KOPT-K1 (cell line): ENCODE measurements around the gene MEF2D.

ENCODE experiments used
- H3K27ac ChIP-seq: fragments of 200-600 bp; sonication (generic); 2 replicates; pipeline ENCODE4 v1.5.1; 2016; ENCODE audit warnings: antibody characterized with exemption, mild to moderate bottlenecking, low read depth, low read length; ENCODE audit not compliant: poor library complexity, severe bottlenecking
- H3K36me3 ChIP-seq: fragments of 200-600 bp; sonication (generic); 2 replicates; pipeline ENCODE4 v1.5.1; 2017; ENCODE audit warnings: antibody characterized with exemption, mild to moderate bottlenecking, low read length, moderate library complexity; ENCODE audit not compliant: insufficient read depth
- H3K9me3 ChIP-seq: fragments of 200-600 bp; sonication (generic); 2 replicates; pipeline ENCODE4 v1.5.1; 2017; ENCODE audit warnings: antibody characterized with exemption, low read length, mild to moderate bottlenecking; ENCODE audit not compliant: insufficient read depth, poor library complexity, severe bottlenecking

The MEF2D gene

GRCh38 chr1:156445789-156446263 lies 54.7 kb downstream of the MEF2D start:
- H3K9me3 ChIP-seq = no peaks in the 10 kb centered on the region
- H3K27ac ChIP-seq = no peak overlapping the region
- no peaks in the 10 kb centered on the region for H3K36me3 ChIP-seq

GRCh38 chr1:156444407-156445001 lies 56.1 kb downstream of the MEF2D start:
- Histone ChIP-seq H3K9me3 (no peaks in the 10 kb centered on the region), H3K36me3 (no peaks in the 10 kb centered on the region), H3K27ac (no peak overlapping the region)

- no peaks in the 10 kb centered on the region for H3K9me3 ChIP-seq
- H3K36me3 ChIP-seq = no peaks in the 10 kb centered on the region
- H3K27ac ChIP-seq = no peak overlapping the region
These were observed 57.3 kb downstream of the MEF2D start for GRCh38 chr1:156443286-156443685.

GRCh38 chr1:156440654-156441437 lies 59.7 kb downstream of the MEF2D start:
- Histone ChIP-seq H3K9me3 (no peaks in the 10 kb centered on the region), H3K36me3 (no peaks in the 10 kb centered on the region), H3K27ac (no peak overlapping the region)

GRCh38 chr1:156439777-156440183 lies 60.8 kb downstream of the MEF2D start:
- H3K9me3 ChIP-seq = no peaks in the 10 kb centered on the region
- no peaks in the 10 kb centered on the region for H3K36me3 ChIP-seq
- no peak overlapping the region for H3K27ac ChIP-seq

- H3K36me3 ChIP-seq = no peaks in the 10 kb centered on the region
- no peaks in the 10 kb centered on the region for H3K9me3 ChIP-seq
- no peak overlapping the region for H3K27ac ChIP-seq
These were observed 61.4 kb downstream of the MEF2D start for GRCh38 chr1:156439036-156439776.

GRCh38 chr1:156438278-156438987 lies 62.1 kb downstream of the MEF2D start:
- no peak overlapping the region for H3K27ac ChIP-seq
- H3K36me3 ChIP-seq = no peaks in the 10 kb centered on the region

GRCh38 chr1:156437037-156437867 lies 63.3 kb downstream of the MEF2D start:
- Histone ChIP-seq H3K36me3 (no peaks in the 10 kb centered on the region), H3K27ac (no peak overlapping the region), H3K9me3 (no peaks in the 10 kb centered on the region)

More at GRCh38 chr1:156438278-156438987, 62.1 kb downstream of the MEF2D start:
- H3K9me3 ChIP-seq = no peaks in the 10 kb centered on the region

GRCh38 chr1:156436141-156437036 lies 64.2 kb downstream of the MEF2D start:
- Histone ChIP-seq H3K9me3 (no peaks in the 10 kb centered on the region), H3K36me3 (no peaks in the 10 kb centered on the region), H3K27ac (no peak overlapping the region)

GRCh38 chr1:156435545-156436140 lies 64.9 kb downstream of the MEF2D start:
- no peak overlapping the region for H3K27ac ChIP-seq
- no peaks in the 10 kb centered on the region for H3K9me3 ChIP-seq
- H3K36me3 ChIP-seq = no peaks in the 10 kb centered on the region

GRCh38 chr1:156434989-156435544 lies 65.5 kb downstream of the MEF2D start:
- Histone ChIP-seq H3K9me3 (no peaks in the 10 kb centered on the region), H3K27ac (no peak overlapping the region), H3K36me3 (no peaks in the 10 kb centered on the region)

GRCh38 chr1:156433602-156434001 lies 67.0 kb downstream of the MEF2D start:
- no peak overlapping the region for H3K27ac ChIP-seq

GRCh38 chr1:156433032-156433431 lies 67.5 kb downstream of the MEF2D start:
- H3K9me3 ChIP-seq = no peaks in the 10 kb centered on the region
- H3K27ac ChIP-seq = no peak overlapping the region
- no peaks in the 10 kb centered on the region for H3K36me3 ChIP-seq

More at GRCh38 chr1:156433602-156434001, 67.0 kb downstream of the MEF2D start:
- H3K36me3 ChIP-seq = no peaks in the 10 kb centered on the region
- no peaks in the 10 kb centered on the region for H3K9me3 ChIP-seq
